WI38 (cell line): Measurements from ENCODE around the gene MN1.

Experiments
- H3K4me3 ChIP-seq: 2 replicates; pipeline ENCODE4 v1.5.1; 2011; ENCODE audit warnings: low read depth, mild to moderate bottlenecking, control low read depth, low read length
- TF ChIP-seq, protein P1 (sequence below): IDR thresholded peaks from 2 replicates; pipeline ENCODE4 v1.5.1; 2012; ENCODE audit warnings: low read depth, mild to moderate bottlenecking, control low read depth, low read length

MN1 gene

DNA sequence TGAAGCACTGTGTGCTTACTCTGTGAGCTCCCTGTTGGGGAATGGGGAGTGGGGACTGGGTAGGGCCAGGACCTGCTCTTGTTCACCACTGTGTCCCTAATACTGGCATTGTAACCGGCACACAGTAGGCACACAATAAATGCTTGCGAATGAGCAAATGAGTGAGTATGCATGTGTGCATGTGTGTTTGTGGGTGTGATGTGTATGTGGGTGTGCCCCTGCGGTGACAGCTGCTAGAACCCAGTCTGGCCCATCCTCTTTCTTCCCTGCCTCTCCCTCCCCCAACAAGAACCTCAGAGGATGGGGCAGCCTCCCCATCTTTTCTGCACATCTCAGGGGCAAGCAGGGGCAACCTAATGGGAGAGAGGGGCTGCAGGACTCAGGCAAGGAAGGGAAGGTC is 90.5 kb downstream of the MN1 start:
- no peak overlapping the region for H3K4me3 ChIP-seq
- TF ChIP-seq, protein P1, sequence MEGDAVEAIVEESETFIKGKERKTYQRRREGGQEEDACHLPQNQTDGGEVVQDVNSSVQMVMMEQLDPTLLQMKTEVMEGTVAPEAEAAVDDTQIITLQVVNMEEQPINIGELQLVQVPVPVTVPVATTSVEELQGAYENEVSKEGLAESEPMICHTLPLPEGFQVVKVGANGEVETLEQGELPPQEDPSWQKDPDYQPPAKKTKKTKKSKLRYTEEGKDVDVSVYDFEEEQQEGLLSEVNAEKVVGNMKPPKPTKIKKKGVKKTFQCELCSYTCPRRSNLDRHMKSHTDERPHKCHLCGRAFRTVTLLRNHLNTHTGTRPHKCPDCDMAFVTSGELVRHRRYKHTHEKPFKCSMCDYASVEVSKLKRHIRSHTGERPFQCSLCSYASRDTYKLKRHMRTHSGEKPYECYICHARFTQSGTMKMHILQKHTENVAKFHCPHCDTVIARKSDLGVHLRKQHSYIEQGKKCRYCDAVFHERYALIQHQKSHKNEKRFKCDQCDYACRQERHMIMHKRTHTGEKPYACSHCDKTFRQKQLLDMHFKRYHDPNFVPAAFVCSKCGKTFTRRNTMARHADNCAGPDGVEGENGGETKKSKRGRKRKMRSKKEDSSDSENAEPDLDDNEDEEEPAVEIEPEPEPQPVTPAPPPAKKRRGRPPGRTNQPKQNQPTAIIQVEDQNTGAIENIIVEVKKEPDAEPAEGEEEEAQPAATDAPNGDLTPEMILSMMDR = no peak

DNA sequence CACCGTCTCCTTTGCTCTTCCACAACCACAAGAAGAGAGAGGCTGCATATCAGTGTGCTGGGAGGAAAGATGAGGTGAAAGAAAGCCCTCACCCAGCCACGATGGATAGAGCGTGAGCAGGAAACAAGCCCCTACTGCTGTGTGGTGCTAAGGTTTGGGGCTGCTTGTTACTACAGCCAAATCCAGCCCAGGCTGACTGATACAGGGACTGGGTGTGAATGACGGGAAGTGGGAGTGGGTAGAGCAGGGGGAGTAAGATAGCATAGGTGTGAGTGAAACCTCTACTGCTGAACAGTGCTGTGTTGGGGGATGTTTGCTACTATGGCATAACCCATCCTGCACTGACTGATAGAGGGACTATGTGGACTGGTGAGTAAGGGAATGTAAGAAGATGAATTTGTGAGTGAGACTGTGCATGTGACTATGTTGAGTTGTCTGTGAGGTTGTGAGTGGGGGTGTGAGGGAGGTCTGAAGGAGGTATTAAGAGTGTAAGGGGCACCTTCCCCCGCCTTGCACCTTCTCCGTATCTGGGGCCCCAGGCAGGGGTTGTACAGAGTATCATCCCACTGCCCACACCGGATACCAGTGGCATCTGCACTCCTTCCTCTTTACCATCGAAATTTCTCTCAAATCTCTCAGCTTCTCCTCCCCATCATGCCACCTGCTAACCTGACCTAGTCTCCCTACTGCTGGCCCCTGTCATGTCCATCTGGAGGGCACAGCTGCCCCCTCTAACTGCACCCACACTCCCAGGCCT is 91.5 kb downstream of the MN1 start:
- TF ChIP-seq, protein P1 = no peak
- H3K4me3 ChIP-seq = no peak overlapping the region

DNA sequence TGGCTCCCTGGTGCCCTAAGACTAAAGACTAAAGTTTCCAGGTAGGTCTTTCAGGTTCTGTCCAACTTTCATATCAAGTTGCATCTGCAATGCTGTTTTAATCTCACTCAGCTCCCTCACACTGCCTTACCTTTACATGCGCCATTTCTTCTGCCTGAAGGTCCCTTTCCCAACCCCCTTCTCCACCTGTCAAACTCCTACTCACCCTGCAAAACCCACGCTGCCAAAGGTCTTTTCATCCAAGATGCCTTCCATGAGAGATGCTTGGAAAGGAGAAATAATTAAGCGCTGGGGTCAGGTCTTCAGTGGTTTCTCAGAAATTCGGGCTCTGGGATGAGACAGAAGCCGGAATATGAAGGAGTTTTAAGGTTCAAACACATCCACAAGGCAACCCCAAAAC is 95.1 kb downstream of the MN1 start:
- no peak overlapping the region for H3K4me3 ChIP-seq
- TF ChIP-seq, protein P1 = no peak

DNA sequence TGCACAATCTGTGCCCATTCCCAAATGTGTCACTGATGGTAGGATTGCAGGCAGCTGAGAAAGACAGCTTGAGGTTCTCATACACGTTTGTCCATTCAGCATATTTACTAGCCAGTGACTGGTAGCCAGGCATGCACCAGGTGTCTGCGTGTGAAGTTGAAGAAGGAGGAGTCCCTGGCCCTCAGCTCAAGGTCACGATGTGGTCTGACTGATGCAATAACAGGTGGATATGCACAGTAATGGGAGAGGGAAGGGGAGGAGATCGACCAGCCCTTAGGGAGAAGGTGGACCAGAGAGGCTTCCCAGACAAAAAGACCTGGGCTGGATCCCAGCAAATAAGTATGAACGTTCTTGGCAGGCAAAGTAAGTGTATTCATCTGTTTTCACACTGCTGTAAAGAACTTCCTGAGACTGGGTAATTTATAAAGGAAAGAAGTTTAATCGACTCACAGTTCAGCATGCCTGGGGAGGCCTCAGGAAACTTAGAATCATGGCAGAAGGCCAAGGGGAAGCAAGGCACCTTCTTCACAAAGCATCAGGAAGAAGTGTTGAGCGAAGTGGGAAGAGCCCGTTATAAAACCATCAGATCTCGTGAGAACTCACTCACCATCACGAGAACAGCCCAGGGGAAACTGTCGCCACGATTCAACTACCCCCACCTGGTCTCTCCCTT is 96.0 kb downstream of the MN1 start:
- TF ChIP-seq, protein P1 = no peak
- no peak overlapping the region for H3K4me3 ChIP-seq

DNA sequence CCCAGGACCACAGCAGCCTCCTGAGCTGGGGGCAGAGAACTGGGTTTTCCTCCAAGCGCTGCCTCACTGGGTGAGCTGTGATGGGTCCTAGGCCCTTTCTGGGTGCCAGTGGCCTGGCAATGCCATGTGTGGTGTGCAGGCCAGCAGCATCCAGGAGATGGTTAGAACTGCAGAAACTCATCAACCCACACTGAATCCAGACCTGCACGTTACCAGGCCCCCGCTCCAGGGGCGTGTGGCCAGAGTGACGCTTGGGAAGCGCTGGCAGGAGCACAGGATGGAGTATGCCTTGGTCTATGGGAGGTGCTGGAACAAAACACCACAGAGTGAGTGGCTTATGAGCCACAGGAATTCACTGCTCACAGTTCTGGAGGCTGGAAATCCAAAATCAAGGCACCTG is 97.0 kb downstream of the MN1 start:
- no peak overlapping the region for H3K4me3 ChIP-seq
- TF ChIP-seq, protein P1 = no peak

DNA sequence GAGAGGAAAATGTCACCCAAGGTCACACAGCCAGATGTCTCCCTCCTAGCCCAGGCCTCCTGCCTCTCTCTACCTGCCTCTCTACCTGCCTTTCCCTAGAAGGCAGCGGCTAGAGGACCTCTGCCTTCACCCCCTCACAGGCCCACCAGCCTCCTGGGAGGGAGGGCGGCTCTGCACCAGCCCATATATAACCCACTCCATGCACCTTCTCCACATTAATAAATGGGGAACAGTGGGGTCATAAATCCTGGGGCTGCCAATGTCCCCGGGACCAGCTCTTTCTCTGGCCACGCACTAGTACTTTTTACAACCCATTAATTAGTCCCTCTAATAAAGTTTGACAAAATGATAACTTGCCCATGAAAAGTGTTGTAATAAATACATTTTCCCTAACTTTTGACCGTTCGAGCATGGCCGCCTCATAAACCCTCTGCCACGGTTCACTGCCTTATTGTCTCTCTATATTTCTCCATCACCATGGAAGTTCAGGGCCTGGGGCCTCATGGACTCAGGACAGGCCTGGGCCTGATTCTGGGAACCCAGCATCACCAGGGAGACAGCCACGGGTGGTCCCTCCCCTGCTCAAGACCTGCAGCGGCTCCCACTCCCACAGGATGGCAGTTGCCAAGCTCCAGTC is 102.1 kb downstream of the MN1 start:
- H3K4me3 ChIP-seq = no peak overlapping the region
- TF ChIP-seq, protein P1 = no peak

DNA sequence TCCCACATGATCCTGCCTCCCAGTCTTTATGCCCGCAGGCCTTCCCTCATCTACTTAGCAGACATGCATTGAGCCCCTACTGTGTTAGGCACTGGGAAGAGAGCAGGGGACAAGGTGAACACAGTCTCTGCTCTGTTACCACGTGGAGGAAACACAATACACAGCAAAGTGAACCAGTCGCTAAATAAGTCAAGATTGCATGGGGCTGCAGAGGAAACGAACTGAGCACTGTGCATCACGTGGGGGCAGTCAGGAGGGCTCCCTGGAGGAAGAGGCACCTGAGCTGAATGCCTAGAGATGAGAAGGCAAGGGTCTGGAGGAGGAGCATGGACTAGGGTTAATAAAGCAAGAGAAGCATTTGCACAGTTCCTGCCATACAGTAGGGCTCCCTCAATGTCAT is 102.7 kb downstream of the MN1 start:
- TF ChIP-seq, protein P1 = no peak
- H3K4me3 ChIP-seq = no peak overlapping the region
